HuH-7 (cell line): Measurements from ENCODE around the gene DES.

Experiments used
- DNase-seq: peaks from one replicate; pipeline ENCODE4 v3.0.0; 2011; ENCODE audit warnings: low spot score

Gene DES

DNA sequence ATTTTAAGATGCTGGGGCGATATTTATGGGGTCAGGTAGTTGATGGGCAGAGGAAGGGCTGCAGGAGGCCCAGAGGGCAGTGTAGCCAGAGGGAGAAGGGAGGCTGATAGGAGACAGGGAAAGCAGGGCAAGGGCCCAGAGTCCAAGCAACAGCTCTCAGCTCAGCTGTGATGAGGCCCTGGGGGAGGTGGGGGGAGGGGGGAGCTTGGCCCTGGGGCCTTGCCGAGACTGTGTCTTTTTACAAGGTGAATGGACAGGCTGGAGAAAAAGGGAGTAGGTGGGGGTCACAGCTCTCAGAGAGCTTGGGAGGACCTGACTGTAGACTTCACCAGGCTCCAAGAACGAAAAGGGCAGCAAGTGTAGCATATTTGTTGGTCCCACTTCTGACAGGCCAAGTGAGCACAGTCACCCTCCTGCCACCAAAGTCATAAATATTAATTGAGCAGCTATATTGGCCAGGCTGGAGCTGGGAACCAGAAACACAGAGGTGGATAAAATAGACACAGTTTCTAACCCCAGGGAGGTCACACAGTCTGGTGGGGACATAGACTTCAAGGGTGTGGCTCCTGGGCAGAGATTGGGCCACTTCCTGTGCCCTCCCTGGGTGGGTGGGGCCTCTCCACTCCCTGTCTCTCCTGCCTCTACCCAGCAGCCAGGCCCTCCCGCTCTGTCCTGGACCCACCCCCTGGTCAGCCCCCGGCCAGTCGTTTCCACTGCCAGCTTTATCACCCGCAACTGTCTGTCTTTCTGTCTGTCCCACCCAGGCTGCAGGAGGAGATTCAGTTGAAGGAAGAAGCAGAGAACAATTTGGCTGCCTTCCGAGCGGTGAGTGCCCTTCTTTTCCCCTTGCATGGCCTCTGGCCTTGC, 1.4 kb downstream of the DES start:
- DNase-seq = no peak

GRCh38 chr2:219420687-219421086, 2.5 kb downstream of the DES start:
- no peak for DNase-seq

GRCh38 chr2:219421323-219421722, 3.1 kb downstream of the DES start:
- no peak for DNase-seq

DNA sequence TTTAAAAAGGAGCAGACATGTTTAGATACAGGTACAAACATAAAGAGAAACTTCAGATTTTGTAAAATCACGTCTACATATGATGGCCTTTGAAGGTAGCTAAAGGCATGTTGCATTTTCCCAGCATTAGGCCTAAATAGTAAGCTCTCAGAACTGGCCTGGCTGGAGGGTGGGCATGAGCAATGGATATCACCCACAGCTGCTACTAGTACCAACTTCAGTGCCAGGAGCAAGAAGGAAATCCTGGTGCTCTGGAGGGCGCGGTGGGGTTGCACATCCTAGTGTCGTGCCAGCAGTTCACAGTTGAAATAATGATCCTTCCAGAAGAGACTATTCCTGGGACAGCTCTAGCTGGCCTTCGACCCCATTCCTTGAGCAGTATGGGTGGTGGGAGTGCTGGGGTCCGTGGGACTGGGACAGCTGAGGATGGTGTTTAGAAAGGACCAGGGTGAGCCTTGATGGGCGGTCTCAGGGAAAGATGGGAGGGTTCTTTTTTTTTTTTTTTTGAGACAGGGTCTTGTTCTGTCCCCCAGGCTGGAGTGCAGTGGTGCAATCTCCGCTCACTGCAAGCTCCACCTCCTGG, 4.9 kb downstream of the DES start:
- DNase-seq = no peak

DNA sequence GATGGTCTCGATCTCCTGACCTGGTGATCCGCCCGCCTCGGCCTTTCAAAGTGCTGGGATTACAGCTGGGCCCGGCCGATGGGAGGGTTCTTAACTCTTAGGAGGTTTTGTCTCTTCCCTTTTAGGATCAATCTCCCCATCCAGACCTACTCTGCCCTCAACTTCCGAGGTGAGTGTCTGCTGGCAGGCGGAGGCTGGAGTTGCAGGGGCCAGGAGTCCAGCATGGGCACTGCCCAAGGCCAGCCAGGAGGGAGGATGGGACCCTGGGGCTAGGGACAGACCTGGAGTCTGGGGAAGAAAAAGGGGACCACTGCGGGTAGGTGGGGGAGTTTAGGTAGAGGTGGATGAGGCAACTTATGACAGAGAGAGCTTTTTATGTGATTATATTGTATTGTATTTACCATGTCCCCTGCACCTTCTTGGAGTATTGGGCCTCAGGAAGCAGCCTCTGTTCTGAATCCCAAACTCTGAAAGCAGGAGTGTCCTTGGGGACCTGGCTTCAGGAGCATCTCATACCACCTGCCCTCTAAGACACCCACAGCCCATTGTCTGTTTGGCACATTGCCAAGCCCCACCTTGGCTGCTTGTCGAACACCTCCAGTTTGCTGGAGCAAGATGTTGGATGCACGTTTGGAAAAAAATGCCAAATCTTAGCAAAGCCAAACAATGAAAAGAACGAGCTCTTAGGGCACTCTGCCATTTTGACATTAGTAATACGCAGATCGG, 5.6 kb downstream of the DES start:
- DNase-seq = no peak

DNA sequence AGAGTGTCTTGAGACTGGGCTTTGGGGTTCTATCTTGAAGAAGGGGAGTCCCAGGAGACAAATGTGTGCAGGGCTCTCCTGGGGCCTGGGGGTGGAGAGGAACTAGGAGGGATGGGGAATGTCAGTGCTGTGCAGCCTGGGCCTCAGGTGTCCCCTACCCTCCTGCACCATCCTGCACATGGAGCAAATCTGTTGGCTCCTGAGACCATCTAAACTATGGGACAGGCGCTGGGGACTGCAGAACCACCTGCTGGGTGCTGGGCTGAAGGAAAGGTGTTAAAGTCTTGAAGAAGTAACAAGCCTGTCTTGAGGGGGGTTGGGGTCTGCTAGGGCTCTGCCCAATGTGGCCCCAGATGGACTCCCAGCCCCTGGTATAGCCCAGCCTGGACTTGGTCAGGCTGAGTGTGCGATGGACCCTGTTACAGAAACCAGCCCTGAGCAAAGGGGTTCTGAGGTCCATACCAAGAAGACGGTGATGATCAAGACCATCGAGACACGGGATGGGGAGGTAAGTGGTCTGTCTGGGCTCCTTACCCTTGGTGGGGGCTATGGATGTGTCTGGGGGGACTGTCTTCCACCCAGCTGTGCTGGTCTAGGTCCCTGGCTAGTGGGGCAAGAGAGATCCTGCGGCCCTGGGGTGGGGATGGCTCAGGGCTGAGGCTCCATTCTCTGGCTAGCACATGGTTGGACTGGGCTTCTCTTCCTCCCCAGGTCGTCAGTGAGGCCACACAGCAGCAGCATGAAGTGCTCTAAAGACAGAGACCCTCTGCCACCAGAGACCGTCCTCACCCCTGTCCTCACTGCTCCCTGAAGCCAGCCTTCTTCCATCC, 7.3 kb downstream of the DES start:
- DNase-seq = no peak

DNA sequence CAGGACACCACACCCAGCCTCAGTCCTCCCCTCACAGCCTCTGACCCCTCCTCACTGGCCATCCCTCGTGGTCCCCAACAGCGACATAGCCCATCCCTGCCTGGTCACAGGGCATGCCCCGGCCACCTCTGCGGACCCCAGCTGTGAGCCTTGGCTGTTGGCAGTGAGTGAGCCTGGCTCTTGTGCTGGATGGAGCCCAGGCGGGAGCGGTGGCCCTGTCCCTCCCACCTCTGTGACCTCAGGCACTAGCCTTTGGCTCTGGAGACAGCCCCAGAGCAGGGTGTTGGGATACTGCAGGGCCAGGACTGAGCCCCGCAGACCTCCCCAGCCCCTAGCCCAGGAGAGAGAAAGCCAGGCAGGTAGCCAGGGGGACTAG, 7.9 kb downstream of the DES start:
- DNase-seq = no peak

DNA sequence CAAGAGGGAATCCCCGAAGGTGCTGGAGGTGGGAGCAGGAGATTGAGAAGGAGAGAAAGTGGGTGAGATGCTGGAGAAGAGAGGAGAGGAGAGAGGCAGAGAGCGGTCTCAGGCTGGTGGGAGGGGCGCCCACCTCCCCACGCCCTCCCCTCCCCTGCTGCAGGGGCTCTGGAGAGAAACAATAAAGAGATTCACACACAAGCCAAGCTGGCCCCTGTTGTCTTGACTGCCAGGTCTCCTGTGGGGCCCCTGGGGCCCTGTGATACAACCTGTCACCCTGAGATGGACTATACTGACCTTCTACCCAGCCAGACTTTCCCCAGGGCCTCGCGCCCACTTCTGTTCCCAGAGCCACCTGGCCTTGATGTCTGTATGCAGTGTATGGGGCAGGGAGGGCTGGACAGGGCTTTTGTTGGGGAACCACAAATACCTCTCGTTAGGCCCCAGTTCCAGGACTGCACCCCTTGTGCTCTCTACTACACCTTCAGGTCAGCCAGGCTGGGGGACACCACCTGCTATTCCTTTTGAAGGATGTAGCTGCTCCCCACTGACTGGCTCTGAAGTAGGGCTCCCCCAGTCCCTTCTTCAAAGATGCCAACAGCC, 8.5 kb downstream of the DES start:
- DNase-seq = no peak

GRCh38 chr2:219428469-219428868, 10.3 kb downstream of the DES start:
- DNase-seq = no peak

- DNase-seq = no peak
Measured at GRCh38 chr2:219429958-219430606, 11.9 kb downstream of the DES start.

GRCh38 chr2:219430633-219431615, 12.7 kb downstream of the DES start:
- DNase-seq = peak; percentile 66

GRCh38 chr2:219433666-219434467, 15.7 kb downstream of the DES start:
- DNase-seq = peak; percentile 80

DNA sequence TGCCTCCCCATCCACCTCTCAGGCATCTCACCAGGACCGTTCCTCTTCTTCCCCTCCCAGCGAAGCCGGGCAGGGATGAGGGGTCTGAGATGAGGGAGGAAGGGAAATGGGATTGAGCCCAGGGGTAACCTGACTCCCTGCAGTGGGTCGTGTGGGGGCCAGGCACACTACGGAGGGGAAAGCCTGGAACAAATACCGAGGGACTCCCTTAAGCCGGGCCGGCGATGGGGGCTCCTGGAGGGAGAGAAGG, 16.2 kb downstream of the DES start:
- no peak for DNase-seq

DNA sequence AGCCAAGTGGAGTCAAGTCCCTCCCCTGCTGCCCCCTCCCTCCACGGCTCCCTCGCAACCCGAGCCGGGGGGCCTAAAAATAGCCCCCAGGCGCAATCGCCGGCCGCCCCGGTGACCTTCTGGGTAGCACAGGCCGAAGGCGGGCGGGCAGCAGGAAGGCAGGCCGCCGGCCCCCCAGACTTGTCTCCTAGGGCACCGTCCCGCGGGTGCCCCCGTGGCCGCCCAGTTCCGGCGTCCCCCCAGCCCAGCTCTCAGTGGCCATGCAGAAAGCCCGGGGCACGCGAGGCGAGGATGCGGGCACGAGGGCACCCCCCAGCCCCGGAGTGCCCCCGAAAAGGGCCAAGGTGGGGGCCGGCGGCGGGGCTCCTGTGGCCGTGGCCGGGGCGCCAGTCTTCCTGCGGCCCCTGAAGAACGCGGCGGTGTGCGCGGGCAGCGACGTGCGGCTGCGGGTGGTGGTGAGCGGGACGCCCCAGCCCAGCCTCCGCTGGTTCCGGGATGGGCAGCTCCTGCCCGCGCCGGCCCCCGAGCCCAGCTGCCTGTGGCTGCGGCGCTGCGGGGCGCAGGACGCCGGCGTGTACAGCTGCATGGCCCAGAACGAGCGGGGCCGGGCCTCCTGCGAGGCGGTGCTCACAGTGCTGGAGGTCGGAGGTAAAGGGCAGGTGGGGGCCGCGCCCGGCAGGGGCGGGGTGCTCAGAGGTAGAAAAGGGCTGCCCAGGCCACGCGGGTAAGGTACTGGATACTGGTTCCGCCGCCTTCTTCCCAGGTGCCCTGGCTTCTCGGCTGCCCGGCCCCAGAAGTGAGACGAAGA, 16.7 kb downstream of the DES start, which contains the start of gene SPEG:
TSS of gene SPEG (plus strand) at position 126 of the 808 bp plus-strand sequence. CDS start at position 261, 135 bp downstream.
- no peak for DNase-seq

DNA sequence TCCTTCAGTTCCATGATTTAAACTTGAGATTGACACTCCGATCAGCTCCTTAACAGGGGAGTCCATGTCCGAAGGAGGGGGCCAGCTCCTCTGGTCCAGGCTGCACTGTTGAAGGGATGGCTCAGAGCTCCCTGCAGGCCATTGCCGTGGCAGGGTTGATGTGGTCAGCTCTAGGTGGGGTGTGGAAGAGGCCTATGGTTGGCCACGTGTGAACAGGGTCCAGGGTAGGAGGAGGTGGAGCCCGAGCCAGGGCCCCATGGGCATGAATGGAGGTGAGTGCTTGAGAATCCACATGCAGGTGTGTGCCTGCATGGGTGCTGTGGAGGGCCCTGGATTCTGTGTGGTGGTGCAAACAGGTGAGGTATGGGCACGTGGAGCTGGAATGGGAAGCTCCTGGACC, 17.5 kb downstream of the DES start:
- DNase-seq = no peak

- no peak for DNase-seq
Measured at GRCh38 chr2:219436491-219436890, 18.3 kb downstream of the DES start.

- DNase-seq = no peak
Measured at GRCh38 chr2:219437141-219437540, 19.0 kb downstream of the DES start.

GRCh38 chr2:219437690-219438206, 19.6 kb downstream of the DES start:
- DNase-seq = no peak
